Cortex of kidney (tissue), 1 donor: ENCODE results near the gene PRKN.

ENCODE experiments used
- DNase-seq: peaks from one replicate; lab custom pipeline; 2025; lab: John Stamatoyannopoulos, UW

The PRKN gene

GRCh38 chr6:162373868-162374267, 353.7 kb downstream of the PRKN start:
- DNase-seq = no peak

- DNase-seq = no peak
Observed at GRCh38 chr6:162373192-162373591, 354.4 kb downstream of the PRKN start.

- no peak for DNase-seq
Observed at GRCh38 chr6:162372106-162372505, 355.5 kb downstream of the PRKN start.

- DNase-seq = no peak
Observed at GRCh38 chr6:162371121-162371520, 356.4 kb downstream of the PRKN start.

- no peak for DNase-seq
Observed at GRCh38 chr6:162369091-162369490, 358.5 kb downstream of the PRKN start.

GRCh38 chr6:162364488-162364887, 363.1 kb downstream of the PRKN start:
- DNase-seq = no peak

- DNase-seq = no peak
Observed at GRCh38 chr6:162363757-162364156, 363.8 kb downstream of the PRKN start.

- DNase-seq = no peak
Observed at GRCh38 chr6:162360901-162361567, 366.5 kb downstream of the PRKN start.

GRCh38 chr6:162358625-162359024, 368.9 kb downstream of the PRKN start:
- no peak for DNase-seq

- no peak for DNase-seq
Observed at GRCh38 chr6:162345051-162345511, 382.5 kb downstream of the PRKN start.

GRCh38 chr6:162344646-162345010, 382.9 kb downstream of the PRKN start:
- DNase-seq = no peak

GRCh38 chr6:162343936-162344645, 383.5 kb downstream of the PRKN start:
- no peak for DNase-seq

GRCh38 chr6:162343198-162343935, 384.2 kb downstream of the PRKN start:
- no peak for DNase-seq

- DNase-seq = no peak
Observed at GRCh38 chr6:162337412-162337811, 390.2 kb downstream of the PRKN start.

GRCh38 chr6:162336359-162336758, 391.2 kb downstream of the PRKN start:
- no peak for DNase-seq

- no peak for DNase-seq
Observed at GRCh38 chr6:162332365-162332764, 395.2 kb downstream of the PRKN start.

- no peak for DNase-seq
Observed at GRCh38 chr6:162331911-162332310, 395.7 kb downstream of the PRKN start.

GRCh38 chr6:162325826-162326225, 401.7 kb downstream of the PRKN start:
- DNase-seq = no peak

GRCh38 chr6:162325051-162325450, 402.5 kb downstream of the PRKN start:
- DNase-seq = no peak

GRCh38 chr6:162315291-162315690, 412.3 kb downstream of the PRKN start:
- DNase-seq = no peak

GRCh38 chr6:162313922-162314660, 413.5 kb downstream of the PRKN start:
- DNase-seq = no peak

GRCh38 chr6:162307865-162308264, 419.7 kb downstream of the PRKN start:
- no peak for DNase-seq
